Hippocampal formation (tissue), 2 donors: ENCODE measurements around the gene YPEL5.
A peak's percentile ranks its signal among the peaks of the same experiment; 100 is the strongest.
"Not testable (repeated sequence)": the region's sequence is repeated elsewhere in the genome, so short reads cannot be mapped to it uniquely, and the experiment has no call there.

ENCODE experiments used
- DNase-seq, 2 donors: peaks; one replicate each; lab custom pipeline; 2025; lab: John Stamatoyannopoulos, UW

The YPEL5 gene

DNA sequence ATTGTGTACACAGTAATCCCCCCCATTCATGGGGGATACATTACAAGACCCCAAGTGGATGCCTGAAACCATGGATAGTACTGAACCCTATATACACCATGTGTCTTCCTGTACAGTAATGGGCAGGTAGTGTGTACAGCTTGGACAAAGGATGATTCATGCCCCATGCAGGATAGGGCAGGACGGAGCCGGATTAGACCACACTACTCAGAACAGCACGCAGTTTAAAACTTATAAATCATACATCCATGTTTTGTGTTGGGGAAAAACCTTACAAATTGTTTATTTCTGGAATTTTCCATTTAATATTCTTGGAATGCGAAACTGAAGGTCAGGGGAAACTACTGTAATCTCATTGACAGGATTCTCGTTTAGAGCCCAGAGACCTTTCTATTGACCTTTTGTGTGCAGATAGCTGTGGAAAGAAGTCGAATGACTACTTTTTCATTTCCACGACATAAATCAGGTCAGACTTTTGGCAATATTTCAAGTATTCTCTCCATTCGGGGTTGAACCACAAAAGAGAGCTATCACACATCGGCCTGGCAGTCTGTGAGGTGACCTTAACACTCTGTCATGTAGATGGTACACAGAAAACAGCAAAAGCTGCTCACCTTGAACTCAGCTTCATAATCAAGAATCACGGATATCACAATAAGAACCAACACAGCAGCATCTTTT is 9.9 kb upstream of the YPEL5 start:
- no peak for DNase-seq

DNA sequence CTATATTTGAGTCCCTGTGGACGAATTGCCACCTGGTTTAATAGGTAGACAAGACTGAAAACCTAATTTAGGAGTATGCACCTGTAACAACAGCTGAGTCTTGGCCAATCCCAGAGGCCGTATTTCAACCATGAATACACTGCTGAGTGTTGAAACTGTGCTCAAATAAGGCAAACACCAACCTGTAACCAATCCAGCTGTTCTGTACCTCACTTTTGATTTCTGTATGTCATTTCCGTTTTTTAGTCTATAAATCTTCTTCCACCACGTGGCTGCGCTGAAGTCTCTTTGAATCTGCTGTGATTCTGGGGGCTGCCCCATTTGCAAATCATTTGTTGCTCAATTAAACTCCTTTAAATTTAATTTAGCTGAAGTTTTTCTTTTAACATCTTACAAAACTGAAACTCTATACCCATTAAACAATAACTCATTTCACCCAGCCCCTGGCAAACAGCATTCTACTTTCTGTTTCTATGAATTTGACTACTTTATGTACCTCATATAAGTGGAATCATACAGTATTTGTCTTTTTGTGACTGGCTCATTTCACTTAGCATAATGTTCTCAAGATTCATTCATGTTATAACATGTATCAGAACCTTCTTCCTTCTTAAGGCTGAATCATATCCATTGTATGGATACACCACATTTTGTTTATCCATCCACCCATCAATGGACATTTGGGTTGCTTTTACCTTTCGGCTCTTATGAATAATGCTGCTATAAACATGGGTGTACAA is 7.5 kb upstream of the YPEL5 start:
- DNase-seq = no peak

GRCh38 chr2:30141136-30141535 is 5.7 kb upstream of the YPEL5 start:
- DNase-seq = no peak

GRCh38 chr2:30144260-30144659 is 2.5 kb upstream of the YPEL5 start:
- DNase-seq = no peak

GRCh38 chr2:30144951-30145350 is 1.9 kb upstream of the YPEL5 start:
- DNase-seq = not testable (repeated sequence)

DNA sequence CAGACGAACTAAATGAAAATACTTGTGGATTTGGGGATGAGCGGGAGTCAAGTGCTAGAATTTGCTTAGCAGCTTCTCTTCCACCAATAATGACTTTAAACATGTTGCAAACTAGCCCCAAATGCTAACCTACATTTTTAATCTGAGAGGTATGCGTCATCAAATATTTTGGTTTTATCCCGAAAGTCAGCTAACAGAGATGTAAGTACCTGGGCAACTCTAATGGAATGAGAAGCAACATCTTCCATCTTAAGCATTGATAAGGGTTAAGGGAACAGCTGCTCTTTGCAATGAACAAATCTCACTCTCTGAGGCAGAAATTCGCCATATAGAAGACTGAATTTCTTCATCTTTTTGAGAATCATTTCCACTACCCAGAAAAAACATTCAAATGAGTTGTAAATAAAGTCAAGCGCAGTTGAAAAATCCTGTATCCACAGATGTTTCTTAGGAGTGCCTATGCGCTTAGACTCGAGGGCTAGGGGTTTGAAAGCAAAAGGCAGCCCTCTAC is 926 bp upstream of the YPEL5 start:
- DNase-seq = no peak

DNA sequence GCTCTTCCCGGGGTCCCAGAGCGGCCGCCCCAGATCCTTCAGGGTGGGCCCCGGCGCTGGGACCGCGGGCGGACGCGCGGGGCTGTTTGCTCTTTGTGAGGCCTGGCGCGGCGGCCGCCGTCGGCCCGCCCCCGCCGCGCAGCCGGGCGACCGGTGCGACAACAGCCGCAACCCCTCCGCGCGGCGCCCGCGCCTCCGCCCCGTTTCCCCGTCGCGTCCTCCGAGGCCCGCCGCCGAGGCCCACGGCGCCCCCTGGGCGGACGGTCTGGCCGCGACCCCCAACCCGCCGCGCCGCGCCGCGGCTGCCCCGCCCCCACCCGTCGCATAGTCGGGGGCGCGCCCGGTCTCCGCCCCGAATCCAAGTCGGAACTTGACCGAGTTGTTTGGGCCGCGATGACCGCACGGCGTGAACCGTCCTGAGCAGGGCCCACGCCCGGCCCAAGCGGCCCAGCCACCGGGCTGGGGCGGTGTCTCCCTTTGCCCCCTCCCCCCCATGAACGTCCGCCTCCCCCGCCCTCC is 448 bp downstream of the YPEL5 start:
- DNase-seq = no peak

DNA sequence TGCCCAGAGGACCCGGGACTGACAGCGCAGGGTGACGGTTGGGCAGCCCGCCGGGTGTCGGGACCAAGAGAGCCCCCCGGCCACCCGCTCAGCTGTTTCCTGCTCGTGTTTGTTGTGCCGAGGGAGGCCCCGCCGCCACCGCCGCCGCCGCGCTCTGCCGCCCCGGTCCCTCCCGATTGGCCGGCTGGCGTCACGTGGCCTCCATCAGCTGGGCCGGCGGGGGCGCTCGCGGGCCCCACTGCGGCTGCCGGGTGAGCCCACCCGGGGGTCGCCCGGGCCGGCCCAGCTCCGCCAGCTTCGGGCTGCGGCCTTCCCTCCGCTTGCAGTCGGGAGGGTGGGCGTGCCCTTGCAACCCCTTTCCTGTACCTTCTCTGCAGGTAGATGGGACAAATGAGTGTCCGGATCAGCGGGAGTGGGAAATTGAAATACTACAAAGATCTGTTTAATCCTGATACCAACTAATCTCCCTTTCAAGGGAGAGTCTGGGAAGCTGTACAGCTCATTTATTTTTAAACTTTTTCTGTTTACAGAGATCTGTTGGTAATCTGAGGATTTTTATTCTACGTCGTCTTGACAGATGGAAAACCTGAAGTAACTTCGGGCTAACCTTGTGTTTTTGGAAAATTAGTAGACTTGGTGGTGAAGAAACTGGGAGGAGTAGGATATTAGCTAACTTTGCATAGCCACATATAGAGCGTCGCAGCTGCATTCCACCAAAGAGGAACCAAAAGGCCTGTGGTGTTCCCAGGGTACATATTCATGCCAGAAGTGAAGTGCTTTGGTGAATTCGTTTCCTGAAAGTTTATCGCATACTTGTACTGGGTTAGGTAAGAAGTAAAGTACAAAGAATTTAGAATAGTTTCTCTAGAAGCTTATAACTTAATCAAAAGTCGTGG is 1.2 kb downstream of the YPEL5 start:
- peak; percentile 61 to 72 for DNase-seq

- DNase-seq = no peak
Observed at GRCh38 chr2:30148850-30149249, 2.0 kb downstream of the YPEL5 start.

DNA sequence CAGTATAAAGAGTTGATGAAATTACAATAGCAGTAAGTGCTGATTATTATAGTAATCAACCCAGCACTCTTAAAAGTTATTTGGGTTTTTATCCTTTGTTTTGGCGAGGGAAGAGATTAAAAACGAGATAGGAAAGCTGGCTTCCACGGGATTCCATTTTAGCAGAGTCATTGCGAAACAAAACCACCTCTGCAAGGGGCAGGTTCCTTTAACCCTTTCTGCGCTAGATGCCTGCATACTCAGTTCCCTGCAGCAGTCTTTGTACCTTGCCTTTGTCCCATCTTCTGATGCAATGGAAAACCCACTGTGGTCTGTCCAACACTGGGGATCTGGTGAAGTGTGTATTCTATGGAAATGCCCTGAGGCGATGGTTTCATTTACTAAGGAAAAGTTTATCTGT is 2.7 kb downstream of the YPEL5 start:
- no peak for DNase-seq

DNA sequence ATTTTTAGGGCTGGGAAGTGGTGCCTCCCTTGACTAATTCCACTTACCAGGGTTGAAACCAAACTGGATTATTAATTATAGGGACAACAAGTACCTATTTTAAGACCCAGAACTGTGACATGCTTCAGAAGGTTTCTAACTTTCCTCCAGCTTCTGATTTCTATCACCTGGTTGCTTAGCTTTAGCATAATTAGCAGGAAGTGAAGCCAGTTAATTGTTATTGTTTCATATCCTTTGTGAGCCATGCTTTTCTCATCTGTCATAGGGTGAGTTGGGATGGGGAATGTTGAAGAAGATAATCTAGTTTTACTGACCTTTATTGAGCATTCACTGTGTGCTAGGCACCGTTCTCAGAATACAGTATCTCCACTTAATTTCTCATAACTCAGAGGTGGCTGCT is 3.2 kb downstream of the YPEL5 start:
- no peak for DNase-seq

GRCh38 chr2:30150786-30151185 is 4.0 kb downstream of the YPEL5 start:
- no peak for DNase-seq

GRCh38 chr2:30152385-30152784 is 5.6 kb downstream of the YPEL5 start:
- DNase-seq = no peak

- no peak for DNase-seq
Observed at GRCh38 chr2:30155202-30155601, 8.4 kb downstream of the YPEL5 start.

GRCh38 chr2:30155889-30156658 is 9.3 kb downstream of the YPEL5 start:
- DNase-seq = no peak

GRCh38 chr2:30157616-30158015 is 10.8 kb downstream of the YPEL5 start:
- no peak for DNase-seq

DNA sequence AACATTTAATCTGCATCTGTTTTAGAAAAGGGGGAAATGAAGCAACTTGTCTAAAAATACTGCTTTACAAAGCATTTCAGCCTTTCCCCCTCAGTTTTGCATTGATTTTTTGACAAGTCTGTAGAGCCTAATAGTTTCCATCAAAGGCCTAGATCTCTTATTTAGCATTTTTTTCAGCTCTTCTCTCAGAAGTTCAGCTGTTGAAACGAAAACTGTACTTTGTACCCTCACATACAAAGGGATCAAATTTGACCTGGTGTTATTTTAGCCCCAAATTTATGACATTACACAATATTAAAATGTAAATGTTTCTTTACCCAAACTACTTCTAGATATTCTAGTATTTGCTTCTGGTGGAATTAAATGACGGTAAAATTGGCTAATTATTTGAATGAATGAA is 13.0 kb downstream of the YPEL5 start:
- DNase-seq = no peak

- no peak for DNase-seq
Observed at GRCh38 chr2:30161929-30162706, 15.3 kb downstream of the YPEL5 start.

DNA sequence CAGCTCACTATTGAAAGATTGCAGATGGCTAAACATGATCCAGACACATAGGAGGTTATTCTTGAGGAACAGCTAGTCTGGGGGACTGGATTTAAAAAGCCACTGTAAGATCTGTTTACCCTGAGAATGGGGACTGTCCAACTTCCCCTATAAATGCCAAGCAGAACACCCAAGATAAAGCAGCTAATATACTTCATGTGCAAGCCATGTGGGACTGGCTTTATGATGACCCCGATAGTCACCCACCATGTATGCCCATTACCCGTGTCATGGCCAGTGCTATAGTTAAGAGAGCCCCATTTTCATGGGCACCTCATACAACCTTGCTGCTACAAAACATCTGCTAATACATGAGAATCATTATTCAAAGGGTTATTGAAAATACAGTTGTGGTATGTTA is 16.0 kb downstream of the YPEL5 start:
- DNase-seq = no peak

- DNase-seq = no peak
Observed at GRCh38 chr2:30164131-30164925, 17.5 kb downstream of the YPEL5 start.
